H1 (cell line): ENCODE measurements around the gene NBDY. TPM values are rescaled to one million over a fixed set of nuclear protein-coding genes. Genes with fewer than 3 reads are reported as not detected.

ENCODE experiments used
- CTCF ChIA-PET: fragments of 300-600 bp; sonication (Branson Sonifier 250); formaldehyde crosslinking; loops from one replicate; lab custom pipeline; 2021; ENCODE audit not compliant: partially characterized antibody; lab: Charles Lee
- POLR2A ChIA-PET: fragments of 300-600 bp; sonication (Branson Sonifier 250); formaldehyde crosslinking; loops from one replicate; lab custom pipeline; 2021; ENCODE audit warnings: inconsistent platforms; ENCODE audit not compliant: partially characterized antibody; lab: Charles Lee
- DNase-seq, 2 experiments: peaks; one replicate each; pipeline versions ENCODE4 v3.0.0 to v3.0.0-alpha.2; 2010 to 2022; ENCODE audit warnings: low spot score in 2 of 2, low read depth in 1 of 2, mixed read lengths in 1 of 2
- FAIRE-seq: peaks from 2 replicates; lab custom pipeline; 2011; peaks lifted over from hg19 to GRCh38; lab: Jason Lieb, UNC
- H2AFZ ChIP-seq: 2 replicates; pipeline ENCODE4 v1.8.1; 2012; ENCODE audit warnings: low read length, inconsistent platforms
- H2AK5ac ChIP-seq: 2 replicates; pipeline ENCODE4 v1.6.1; 2013; ENCODE audit warnings: low read depth, low read length
- H2BK120ac ChIP-seq: replicated peaks from 2 replicates; pipeline ENCODE3; 2013; ENCODE audit warnings: low read depth, low read length, inconsistent platforms
- H2BK12ac ChIP-seq: 2 replicates; pipeline ENCODE4 v1.6.1; 2013; ENCODE audit warnings: low read depth, low read length
- H2BK15ac ChIP-seq: 2 replicates; pipeline ENCODE4 v1.6.1; 2013; ENCODE audit warnings: low read length
- H2BK20ac ChIP-seq: 2 replicates; pipeline ENCODE4 v1.6.1; 2013; ENCODE audit warnings: low read length
- H2BK5ac ChIP-seq: 2 replicates; pipeline ENCODE4 v1.6.1; 2013; ENCODE audit warnings: low read depth, low read length
- H3K14ac ChIP-seq: 2 replicates; pipeline ENCODE4 v1.6.1; 2013; ENCODE audit warnings: inconsistent platforms; ENCODE audit not compliant: insufficient read length
- H3K18ac ChIP-seq: 2 replicates; pipeline ENCODE4 v1.6.1; 2013; ENCODE audit warnings: low read length; ENCODE audit errors: extremely low read depth
- H3K23ac ChIP-seq: 2 replicates; pipeline ENCODE4 v1.6.1; 2013; ENCODE audit warnings: inconsistent platforms; ENCODE audit not compliant: insufficient read length
- H3K23me2 ChIP-seq: 2 replicates; pipeline ENCODE4 v1.6.1; 2013; ENCODE audit warnings: low read depth, low read length
- H3K27ac ChIP-seq: 2 replicates; pipeline ENCODE4 v1.6.1; 2011; ENCODE audit warnings: low read depth, low read length, inconsistent platforms
- H3K27me3 ChIP-seq, 4 experiments: replicated peaks in 1 of 4; 1 replicate in 1 of 4; 2 replicates in 3 of 4; pipeline versions ENCODE4 v1.6.1 to v1.8.1; 2011 to 2013; ENCODE audit warnings: low read length in 3 of 4, mild to moderate bottlenecking in 3 of 4, inconsistent platforms in 2 of 4, mixed read lengths in 2 of 4, moderate library complexity in 1 of 4; ENCODE audit not compliant: control insufficient read depth in 3 of 4, insufficient read depth in 3 of 4; ENCODE audit errors: extremely low read depth in 1 of 4
- H3K36me3 ChIP-seq, 4 experiments: 2 replicates each; pipeline versions ENCODE4 v1.6.1 to v1.8.1; 2011 to 2013; ENCODE audit warnings: mild to moderate bottlenecking in 4 of 4, low read length in 3 of 4, moderate library complexity in 2 of 4, control low read depth in 1 of 4, inconsistent platforms in 1 of 4; ENCODE audit not compliant: insufficient read depth in 4 of 4, control insufficient read depth in 2 of 4
- H3K4ac ChIP-seq: replicated peaks from 2 replicates; pipeline ENCODE3; 2013; ENCODE audit warnings: low read length, low read depth, mixed read lengths, inconsistent platforms; ENCODE audit not compliant: insufficient read length
- H3K4me1 ChIP-seq, 4 experiments: replicated peaks in 1 of 4; 1 replicate in 1 of 4; 2 replicates in 3 of 4; pipeline versions ENCODE4 v1.6.1 to v1.8.1; 2011 to 2013; ENCODE audit warnings: low read length in 3 of 4, inconsistent platforms in 2 of 4, mixed read lengths in 1 of 4; ENCODE audit not compliant: insufficient read depth in 4 of 4, control insufficient read depth in 3 of 4
- H3K4me2 ChIP-seq, 2 experiments: 2 replicates each; pipeline versions ENCODE4 v1.6.1 to v1.8.1; 2011 to 2013; ENCODE audit warnings: low read depth in 2 of 2, low read length in 2 of 2, control low read depth in 1 of 2, inconsistent platforms in 1 of 2, mild to moderate bottlenecking in 1 of 2; ENCODE audit not compliant: insufficient read depth in 1 of 2
- H3K4me3 ChIP-seq, 4 experiments: fragments of 200-600, 300-600 bp in 1 of 4; sonication (generic), shearing (Covaris generic), sonication (Bioruptor Twin) in 1 of 4; 2 replicates each; pipeline versions ENCODE4 v1.5.1 to v1.8.1; 2011 to 2016; ENCODE audit warnings: low read length in 4 of 4, low read depth in 3 of 4, control low read depth in 2 of 4, inconsistent platforms in 2 of 4, mild to moderate bottlenecking in 2 of 4, mixed read lengths in 1 of 4, moderate library complexity in 1 of 4; ENCODE audit not compliant: insufficient read depth in 2 of 4; ENCODE audit errors: extremely low read depth in 1 of 4
- H3K56ac ChIP-seq: replicated peaks from 2 replicates; pipeline ENCODE3; 2013; ENCODE audit warnings: low read depth, mild to moderate bottlenecking, mixed read lengths, low read length, inconsistent platforms; ENCODE audit not compliant: insufficient read length
- H3K79me1 ChIP-seq: 2 replicates; pipeline ENCODE4 v1.6.1; 2013; ENCODE audit warnings: low read depth, low read length, control low read depth
- H3K79me2 ChIP-seq, 2 experiments: 2 replicates each; pipeline versions ENCODE4 v1.6.1 to v1.8.1; 2012 to 2013; ENCODE audit warnings: low read length in 2 of 2, mild to moderate bottlenecking in 2 of 2, inconsistent platforms in 1 of 2; ENCODE audit not compliant: insufficient read depth in 2 of 2, control insufficient read depth in 1 of 2
- H3K9ac ChIP-seq, 4 experiments: replicated peaks in 1 of 4; 1 replicate in 1 of 4; 2 replicates in 3 of 4; pipeline versions ENCODE4 v1.6.1 to v1.8.1; 2011 to 2013; ENCODE audit warnings: low read depth in 3 of 4, low read length in 3 of 4, control low read depth in 2 of 4, mild to moderate bottlenecking in 2 of 4, moderate library complexity in 2 of 4, inconsistent platforms in 1 of 4; ENCODE audit errors: extremely low read depth in 1 of 4
- H3K9me3 ChIP-seq, 2 experiments: 2 replicates each; pipeline versions ENCODE4 v1.6.1 to v1.8.1; 2012 to 2013; ENCODE audit warnings: mild to moderate bottlenecking in 2 of 2, moderate library complexity in 2 of 2, control low read depth in 1 of 2, inconsistent platforms in 1 of 2, low read depth in 1 of 2, low read length in 1 of 2, mixed read lengths in 1 of 2; ENCODE audit not compliant: insufficient read depth in 2 of 2
- H4K20me1 ChIP-seq, 2 experiments: replicated peaks in 1 of 2; 2 replicates each; pipeline versions ENCODE3 to v1.8.1; 2011 to 2013; ENCODE audit warnings: inconsistent platforms in 2 of 2, low read length in 2 of 2, mild to moderate bottlenecking in 1 of 2; ENCODE audit not compliant: insufficient read depth in 2 of 2, control insufficient read depth in 1 of 2
- H4K5ac ChIP-seq: 2 replicates; pipeline ENCODE4 v1.6.1; 2013; ENCODE audit warnings: low read length, low read depth, mixed read lengths, inconsistent platforms; ENCODE audit not compliant: insufficient read length
- H4K8ac ChIP-seq: 2 replicates; pipeline ENCODE4 v1.8.0; 2013; ENCODE audit warnings: mild to moderate bottlenecking, moderate library complexity, low read length, inconsistent platforms; ENCODE audit not compliant: insufficient read depth; ENCODE audit errors: extremely low read depth
- H4K91ac ChIP-seq: replicated peaks from 2 replicates; pipeline ENCODE3; 2013; ENCODE audit warnings: low read length, mixed read lengths, inconsistent platforms; ENCODE audit not compliant: insufficient read length
- EGR1 ChIP-seq: IDR thresholded peaks from 2 replicates; pipeline ENCODE4 v1.6.1; 2011; ENCODE audit warnings: low read depth, low read length, borderline replicate concordance
- GTF2F1 ChIP-seq: IDR thresholded peaks from 2 replicates; pipeline ENCODE4 v1.6.1; 2012; ENCODE audit warnings: low read depth, low read length, improper control_type of control experiment, borderline replicate concordance
- NRF1 ChIP-seq: IDR thresholded peaks from 2 replicates; pipeline ENCODE4 v1.6.1; 2011; ENCODE audit warnings: mild to moderate bottlenecking, low read depth, low read length, improper control_type of control experiment
- RAD21 ChIP-seq, 2 experiments: IDR thresholded peaks in 1 of 2; conservative IDR thresholded peaks in 1 of 2; 2 replicates each; pipeline ENCODE4 v1.6.1; 2011; ENCODE audit warnings: low read depth in 2 of 2, low read length in 2 of 2, improper control_type of control experiment in 1 of 2, inconsistent platforms in 1 of 2, mild to moderate bottlenecking in 1 of 2, moderate library complexity in 1 of 2
- RFX5 ChIP-seq: IDR thresholded peaks from 2 replicates; pipeline ENCODE4 v1.6.1; 2011; ENCODE audit warnings: low read depth, low read length, improper control_type of control experiment, borderline replicate concordance
- SP1 ChIP-seq: IDR thresholded peaks from 2 replicates; pipeline ENCODE4 v1.6.1; 2011; ENCODE audit warnings: low read depth, low read length
- TAF1 ChIP-seq: IDR thresholded peaks from 2 replicates; pipeline ENCODE4 v1.6.1; 2011; ENCODE audit warnings: mild to moderate bottlenecking, low read depth, low read length
- WGBS, 2 experiments: shearing (Covaris generic) in 1 of 2; methylation state at CpG; one replicate each; pipeline versions ENCODE4 v1.1.6 to v1.1.7; 2013 to 2015; ENCODE audit warnings: low lambda C conversion rate in 2 of 2, mixed read lengths in 2 of 2, inconsistent platforms in 1 of 2, low coverage in 1 of 2, missing lambda C conversion rate in 1 of 2; ENCODE audit not compliant: insufficient replicate concordance in 2 of 2, insufficient coverage in 1 of 2, insufficient read length in 1 of 2; ENCODE audit errors: extremely low coverage in 1 of 2, missing lambda C conversion rate in 1 of 2; 5-methylcytosine and 5-hydroxymethylcytosine counted together
- polyA plus RNA-seq, 7 experiments: library from polyadenylated mRNA; depleted of rRNA in 3 of 7; stranded (reverse) in 5 of 7; unstranded in 2 of 7; fragments of >200 nt in 5 of 7; fragments of 200-250 nt in 2 of 7; gene quantifications; 1 replicate in 5 of 7; 2 replicates in 1 of 7; 4 replicates in 1 of 7; pipeline versions ENCODE4 v1.2.1 to v1.2.3, GENCODE V29; 2011 to 2013; ENCODE audit warnings: missing spikeins in 2 of 7, mixed read lengths in 2 of 7
- total RNA-seq: library from RNA; stranded (reverse); fragmentation: NEBNext Ultra II Directional; extraction: Animal tissue kit (Norgen Biotek cat#: 25700); gene quantifications from 2 replicates; pipeline ENCODE4 v1.2.1, GENCODE V29; 2021

NBDY gene
- total and polyA plus RNA-seq, 2 of the 8 experiments (the other 6 are each of a cell fraction or from before 2014, with no cell fraction given) = 42.3 to 57.8 TPM

- FAIRE-seq = no peak
- no peak overlapping the region for H2AK5ac ChIP-seq
- TF ChIP-seq SP1 (no peak), TAF1 (no peak), GTF2F1 (no peak), EGR1 (no peak), NRF1 (no peak), RAD21 (IDR thresholded peaks at IDR 0.05 in 1 of 2, conservative IDR thresholded peaks at IDR 0.05 in 1 of 2; ENCODE audit: low read depth in 2 of 2, low read length in 2 of 2) (no peak), RFX5 (no peak)
These were observed 28.3 kb downstream of the NBDY start for GRCh38 chrX:56757327-56757726.

More at GRCh38 chrX:56757327-56757726, 28.3 kb downstream of the NBDY start:
- no peaks in the 10 kb centered on the region for H3K23me2 ChIP-seq
- no peak overlapping the region for H3K4ac ChIP-seq
- no peaks in the 10 kb centered on the region; a peak in 1 of 4 replicates for H3K79me2 ChIP-seq
- H2BK12ac ChIP-seq = no peak overlapping the region
- H3K18ac ChIP-seq = no peak overlapping the region
- H3K4me2 ChIP-seq = no peak overlapping the region
- H3K56ac ChIP-seq = no peak overlapping the region
- H4K5ac ChIP-seq = no peak overlapping the region
- POLR2A ChIA-PET = no interaction called here
- WGBS, 2 experiments = 96% methylated on average over 6 of the region's 7 CpGs; no CpG with 5 or more reads in 1 of the 2 experiments
- no peak overlapping the region for H3K9ac ChIP-seq
- H3K4me1 ChIP-seq = no peaks in the 10 kb centered on the region
- CTCF ChIA-PET = no interaction called here
- H4K91ac ChIP-seq = no peak overlapping the region
- no peak overlapping the region for H2BK120ac ChIP-seq
- H2BK20ac ChIP-seq = no peak overlapping the region
- H4K8ac ChIP-seq = no peak overlapping the region
- H4K20me1 ChIP-seq = no peaks in the 10 kb centered on the region
- no peak overlapping the region for H3K27ac ChIP-seq
- H3K9me3 ChIP-seq = no peaks in the 10 kb centered on the region
- H3K36me3 ChIP-seq = no peaks in the 10 kb centered on the region
- H3K27me3 ChIP-seq = no peaks in the 10 kb centered on the region
- H3K23ac ChIP-seq = no peak overlapping the region
- no peak for DNase-seq
- no peak overlapping the region for H2BK5ac ChIP-seq
- no peak overlapping the region for H2BK15ac ChIP-seq
- no peak overlapping the region for H3K14ac ChIP-seq
- no peaks in the 10 kb centered on the region for H3K79me1 ChIP-seq
- no peak overlapping the region for H3K4me3 ChIP-seq
- no peak overlapping the region for H2AFZ ChIP-seq
